ENCODE results near the gene ZNF581. TPM values are rescaled to one million over a fixed set of nuclear protein-coding genes. Genes with fewer than 3 reads are reported as not detected.

Gene ZNF581
- total RNA-seq, 2 experiments from 2014 or later = 22.7 to 24.4 TPM

- no peak overlapping the region for H3K4me3 Mint-ChIP-seq
- no peak for DNase-seq
- peaks cover 28% of the 10 kb centered on the region for H3K36me3 Mint-ChIP-seq (ENCODE audit: low read depth)
- CTCF ChIA-PET = no interaction called here
- H3K4me1 Mint-ChIP-seq (ENCODE audit: low read depth) = peaks cover 4% of the 10 kb centered on the region
- POLR2A ChIA-PET = interaction anchor here (0.7 kb wide), 1 partner anchor 30 kb away, joined by 3 read pairs; no protein-coding TSS in a partner anchor
- H3K9me3 Mint-ChIP-seq (ENCODE audit: insufficient read depth) = no peaks in the 10 kb centered on the region
- peak overlapping the region; percentile 46 for H3K27ac Mint-ChIP-seq
- H3K27me3 Mint-ChIP-seq (ENCODE audit: low read depth) = no peaks in the 10 kb centered on the region
- no peak for ATAC-seq
Observed at GRCh38 chr19:55687281-55688201, 44.1 kb downstream of the ZNF581 start.

GRCh38 chr19:55688422-55689218 lies 45.2 kb downstream of the ZNF581 start:
- no peak for DNase-seq
- no peak for ATAC-seq
- Mint-ChIP-seq H3K27ac (no peak overlapping the region), H3K36me3 (ENCODE audit: low read depth) (peaks cover 31% of the 10 kb centered on the region), H3K4me3 (no peak overlapping the region), H3K9me3 (ENCODE audit: insufficient read depth) (no peaks in the 10 kb centered on the region), H3K27me3 (ENCODE audit: low read depth) (no peaks in the 10 kb centered on the region), H3K4me1 (ENCODE audit: low read depth) (peaks cover 4% of the 10 kb centered on the region)
- ChIA-PET CTCF (no interaction called here), POLR2A (no interaction called here)

DNA sequence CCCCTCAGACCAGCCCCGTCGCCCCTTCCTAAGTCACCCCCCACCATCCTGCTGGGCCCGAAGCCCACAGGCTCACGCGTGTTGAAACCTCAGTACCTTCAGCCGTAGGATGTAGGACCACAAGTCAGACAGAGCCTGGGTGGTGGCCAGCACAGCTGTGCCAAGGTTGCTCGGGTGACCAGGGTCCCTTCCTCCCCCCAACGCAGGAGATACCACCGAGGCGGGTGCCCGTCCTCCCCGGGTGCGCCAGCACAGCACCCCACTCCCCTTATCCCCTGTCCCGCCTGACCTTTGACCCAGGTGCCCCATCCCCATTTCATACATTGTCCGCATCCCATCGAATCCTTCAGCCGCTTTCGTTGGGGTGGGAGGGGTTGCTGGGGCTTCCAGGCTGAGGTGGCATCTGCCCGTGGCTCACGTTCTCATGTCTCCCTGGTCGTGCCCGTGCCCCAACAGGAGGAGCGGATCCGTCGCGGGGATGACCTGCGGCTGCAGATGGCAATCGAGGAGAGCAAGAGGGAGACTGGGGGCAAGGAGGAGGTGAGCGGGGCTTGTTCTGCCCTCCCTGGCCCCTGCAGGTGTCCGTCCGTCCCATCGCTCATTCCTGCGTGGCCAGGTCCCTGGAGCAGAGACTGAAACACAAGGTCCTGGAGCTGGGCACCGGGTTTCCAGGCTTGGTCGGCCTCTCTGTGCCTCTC lies 46.1 kb downstream of the ZNF581 start:
- H3K27me3 Mint-ChIP-seq (ENCODE audit: low read depth) = no peaks in the 10 kb centered on the region
- no peak for ATAC-seq
- no peak overlapping the region for H3K27ac Mint-ChIP-seq
- H3K9me3 Mint-ChIP-seq (ENCODE audit: insufficient read depth) = no peaks in the 10 kb centered on the region
- peaks cover 4% of the 10 kb centered on the region for H3K4me1 Mint-ChIP-seq (ENCODE audit: low read depth)
- peaks cover 27% of the 10 kb centered on the region for H3K36me3 Mint-ChIP-seq (ENCODE audit: low read depth)
- POLR2A ChIA-PET = no interaction called here
- no peak for DNase-seq
- CTCF ChIA-PET = no interaction called here
- no peak overlapping the region for H3K4me3 Mint-ChIP-seq

DNA sequence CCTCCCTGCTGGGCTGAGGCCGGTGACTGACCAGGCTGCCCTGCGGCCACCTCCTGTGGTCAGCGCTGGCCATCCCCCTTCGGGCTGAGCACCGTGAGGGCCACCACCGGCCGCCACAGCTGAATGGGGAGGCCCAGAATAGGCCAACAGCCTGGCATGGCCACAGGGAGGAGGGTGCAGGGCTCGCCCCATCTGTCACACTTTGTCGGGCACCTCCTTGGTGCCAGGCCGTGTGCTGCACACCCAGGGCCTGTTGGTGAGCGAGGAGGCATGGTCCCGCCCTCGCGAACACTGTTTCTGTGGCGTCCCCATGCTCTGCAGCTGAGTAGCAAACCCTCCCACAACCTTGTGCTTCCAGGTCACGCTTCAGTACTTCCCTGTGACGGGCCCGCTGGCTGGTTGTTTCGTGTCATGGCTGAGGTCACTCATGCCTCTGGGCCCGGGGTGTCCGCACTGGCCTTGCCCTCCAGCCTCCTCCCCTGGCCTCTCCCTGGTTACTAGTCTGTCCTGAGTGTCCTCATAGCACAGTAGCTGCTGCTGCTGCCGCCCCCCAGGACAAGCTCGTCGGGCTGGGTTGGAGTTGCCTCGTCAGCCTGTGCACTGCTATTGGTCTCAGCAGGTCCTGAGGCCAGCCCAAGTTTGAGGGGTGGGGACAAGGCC lies 46.8 kb downstream of the ZNF581 start:
- H3K27me3 Mint-ChIP-seq (ENCODE audit: low read depth) = no peaks in the 10 kb centered on the region
- no peaks in the 10 kb centered on the region for H3K9me3 Mint-ChIP-seq (ENCODE audit: insufficient read depth)
- POLR2A ChIA-PET = no interaction called here
- CTCF ChIA-PET = no interaction called here
- H3K36me3 Mint-ChIP-seq (ENCODE audit: low read depth) = peaks cover 28% of the 10 kb centered on the region
- no peak overlapping the region for H3K4me3 Mint-ChIP-seq
- no peak for DNase-seq
- no peak for ATAC-seq
- H3K27ac Mint-ChIP-seq = no peak overlapping the region
- peaks cover 4% of the 10 kb centered on the region for H3K4me1 Mint-ChIP-seq (ENCODE audit: low read depth)

DNA sequence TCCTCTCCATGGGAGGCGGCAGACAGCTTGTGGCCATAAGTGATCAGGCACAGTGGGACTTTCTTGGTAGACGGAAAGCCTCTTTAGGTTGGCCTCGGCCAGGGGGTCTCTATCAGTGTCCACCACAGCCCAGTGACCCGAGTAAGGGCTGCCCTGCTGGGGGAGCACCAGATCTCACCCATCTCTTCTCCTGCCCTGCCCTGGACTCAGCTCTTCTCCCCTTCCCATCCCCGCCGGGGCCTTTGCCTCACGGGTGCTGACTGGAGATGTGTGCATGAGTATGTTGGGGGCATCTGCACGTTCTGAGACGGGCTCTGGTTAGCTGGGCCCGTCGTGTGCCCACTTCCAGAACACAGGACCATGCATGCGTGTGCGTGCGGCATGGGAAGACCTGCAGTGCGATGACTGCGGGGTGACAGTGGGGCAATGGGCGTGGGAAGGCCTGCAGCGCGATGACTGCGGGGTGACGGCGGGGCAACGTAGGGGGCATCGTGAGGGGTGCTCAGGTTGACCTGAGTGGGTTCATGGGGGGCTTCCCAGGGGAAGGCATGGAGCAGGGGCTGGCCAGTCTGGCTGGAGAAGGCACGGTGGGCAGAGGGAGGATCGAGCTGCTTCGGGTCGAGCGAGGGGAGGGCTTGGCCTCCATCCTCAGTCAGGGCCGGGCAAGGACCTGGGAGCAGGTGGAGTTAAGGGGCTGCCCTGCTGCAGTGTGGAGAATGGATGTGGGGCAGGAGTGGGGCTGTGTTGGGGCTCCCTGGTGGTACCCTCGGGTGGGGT lies 47.5 kb downstream of the ZNF581 start:
- Mint-ChIP-seq H3K27me3 (ENCODE audit: low read depth) (no peaks in the 10 kb centered on the region), H3K27ac (no peak overlapping the region), H3K36me3 (ENCODE audit: low read depth) (peaks cover 30% of the 10 kb centered on the region), H3K9me3 (ENCODE audit: insufficient read depth) (no peaks in the 10 kb centered on the region), H3K4me1 (ENCODE audit: low read depth) (peaks cover 4% of the 10 kb centered on the region), H3K4me3 (no peak overlapping the region)
- ChIA-PET CTCF (no interaction called here), POLR2A (no interaction called here)
- DNase-seq = no peak
- no peak for ATAC-seq

DNA sequence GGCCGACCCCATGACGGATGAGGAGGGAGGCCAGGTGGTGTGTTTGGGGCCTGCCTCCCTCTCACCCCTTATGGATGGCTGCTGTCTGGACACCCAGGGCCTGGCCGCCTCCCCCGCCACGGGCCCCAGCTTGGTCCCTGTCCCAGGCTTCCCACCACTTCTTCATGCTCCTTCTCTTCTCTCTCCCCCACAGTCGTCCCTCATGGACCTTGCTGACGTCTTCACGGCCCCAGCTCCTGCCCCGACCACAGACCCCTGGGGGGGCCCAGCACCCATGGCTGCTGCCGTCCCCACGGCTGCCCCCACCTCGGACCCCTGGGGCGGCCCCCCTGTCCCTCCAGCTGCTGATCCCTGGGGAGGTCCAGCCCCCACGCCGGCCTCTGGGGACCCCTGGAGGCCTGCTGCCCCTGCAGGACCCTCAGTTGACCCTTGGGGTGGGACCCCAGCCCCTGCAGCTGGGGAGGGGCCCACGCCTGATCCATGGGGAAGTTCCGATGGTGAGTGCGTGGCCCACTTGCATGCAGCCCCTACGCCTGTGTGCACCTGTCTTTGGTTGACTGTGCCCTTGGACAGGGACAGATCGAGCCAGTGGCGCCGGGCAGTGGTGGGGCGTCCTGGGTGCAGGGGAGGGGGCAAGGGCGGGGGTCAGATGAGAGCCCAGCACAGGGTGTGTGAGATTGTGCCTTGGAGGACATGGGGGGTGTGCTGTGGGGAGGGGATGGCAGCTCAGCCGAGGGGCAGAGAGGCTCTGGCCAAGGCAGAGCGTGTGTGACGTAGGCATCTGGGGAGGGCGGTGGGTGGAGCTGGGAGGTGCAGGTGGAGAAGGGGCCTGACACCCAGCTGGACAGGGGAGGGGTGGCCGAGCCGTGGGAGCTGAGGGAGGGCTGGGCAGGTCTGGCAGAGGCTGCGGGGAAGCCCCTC lies 48.4 kb downstream of the ZNF581 start:
- no peak overlapping the region for H3K4me3 Mint-ChIP-seq
- peaks cover 26% of the 10 kb centered on the region for H3K36me3 Mint-ChIP-seq (ENCODE audit: low read depth)
- POLR2A ChIA-PET = no interaction called here
- H3K4me1 Mint-ChIP-seq (ENCODE audit: low read depth) = peaks cover 4% of the 10 kb centered on the region
- no peaks in the 10 kb centered on the region for H3K27me3 Mint-ChIP-seq (ENCODE audit: low read depth)
- CTCF ChIA-PET = no interaction called here
- H3K27ac Mint-ChIP-seq = no peak overlapping the region
- DNase-seq (no peak), ATAC-seq (no peak)
- no peaks in the 10 kb centered on the region for H3K9me3 Mint-ChIP-seq (ENCODE audit: insufficient read depth)

GRCh38 chr19:55692681-55693081 lies 49.2 kb downstream of the ZNF581 start:
- DNase-seq (no peak), ATAC-seq (no peak)
- Mint-ChIP-seq H3K27me3 (ENCODE audit: low read depth) (no peaks in the 10 kb centered on the region), H3K4me3 (no peak overlapping the region), H3K36me3 (ENCODE audit: low read depth) (peaks cover 31% of the 10 kb centered on the region), H3K9me3 (ENCODE audit: insufficient read depth) (no peaks in the 10 kb centered on the region), H3K27ac (no peak overlapping the region), H3K4me1 (ENCODE audit: low read depth) (peaks cover 4% of the 10 kb centered on the region)
- ChIA-PET POLR2A (no interaction called here), CTCF (no interaction called here)

DNA sequence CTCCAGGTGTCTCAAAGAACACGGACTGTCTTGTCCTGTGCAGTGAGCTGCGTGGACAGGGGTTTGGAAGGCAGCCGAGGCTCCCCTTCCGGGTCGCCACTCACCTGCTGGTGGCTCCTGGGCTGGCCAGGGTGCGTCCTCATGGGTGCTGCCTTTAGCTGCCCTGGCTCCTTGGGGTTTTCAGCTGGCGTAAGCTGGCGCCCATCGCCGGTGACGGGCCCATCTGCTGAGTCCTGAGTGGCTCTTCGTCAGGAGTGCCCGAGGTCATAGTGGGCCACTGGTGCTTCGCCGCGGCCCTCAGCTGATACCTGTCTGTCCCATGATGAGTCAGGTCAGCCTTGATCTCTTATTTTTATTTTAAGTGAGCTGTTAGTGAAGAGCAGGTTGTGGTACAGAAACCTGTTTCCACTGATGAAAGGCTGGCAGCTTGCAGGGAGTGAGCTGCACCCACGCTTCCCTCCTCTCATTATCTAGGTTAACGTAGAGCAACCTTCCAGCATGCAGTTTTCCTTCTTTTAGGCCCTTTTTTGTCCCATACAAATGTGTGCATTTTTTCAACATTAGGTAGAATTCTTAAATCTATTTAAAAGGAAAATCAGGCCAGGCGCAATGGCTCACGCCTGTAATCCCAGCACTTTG lies 50.0 kb downstream of the ZNF581 start:
- Mint-ChIP-seq H3K4me3 (no peak overlapping the region), H3K4me1 (ENCODE audit: low read depth) (peaks cover 2% of the 10 kb centered on the region), H3K36me3 (ENCODE audit: low read depth) (peaks cover 34% of the 10 kb centered on the region), H3K27me3 (ENCODE audit: low read depth) (no peaks in the 10 kb centered on the region), H3K9me3 (ENCODE audit: insufficient read depth) (no peaks in the 10 kb centered on the region), H3K27ac (peak overlapping the region; percentile 39)
- ChIA-PET CTCF (no interaction called here), POLR2A (no interaction called here)
- DNase-seq (no peak), ATAC-seq (no peak)

DNA sequence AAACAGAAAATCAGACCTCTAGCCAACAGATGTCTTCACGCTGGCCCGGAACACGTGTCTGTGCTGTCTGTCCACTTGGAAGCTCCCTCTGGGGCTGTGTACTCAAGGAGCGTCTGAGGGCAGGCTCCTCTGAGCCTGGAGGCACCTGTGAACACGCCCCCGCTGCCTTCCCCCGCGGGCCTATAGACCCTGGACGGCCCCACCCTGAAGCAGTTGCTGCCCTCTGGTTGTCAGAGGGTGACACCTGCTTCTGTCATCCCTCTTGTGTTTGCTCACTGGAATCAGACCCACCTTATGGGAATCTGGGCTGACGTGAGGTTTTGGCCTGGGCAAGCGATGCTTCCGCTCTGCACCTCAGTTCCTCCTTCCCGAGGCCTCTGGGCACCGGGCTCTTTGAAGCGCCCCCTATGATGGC lies 50.8 kb downstream of the ZNF581 start:
- ChIA-PET POLR2A (no interaction called here), CTCF (no interaction called here)
- Mint-ChIP-seq H3K36me3 (ENCODE audit: low read depth) (peaks cover 35% of the 10 kb centered on the region), H3K27ac (no peak overlapping the region), H3K4me1 (ENCODE audit: low read depth) (no peaks in the 10 kb centered on the region), H3K27me3 (ENCODE audit: low read depth) (no peaks in the 10 kb centered on the region), H3K9me3 (ENCODE audit: insufficient read depth) (no peaks in the 10 kb centered on the region), H3K4me3 (no peak overlapping the region)
- ATAC-seq (no peak), DNase-seq (no peak)

Measured in activated CD8-positive, alpha-beta T cell treated with anti-CD3 and anti-CD28 coated beads, Interleukin-2, amount 10 ng/mL, durations not matched to agents 7 days and 5 days (primary cell).